Karpas-422 (cell line): ENCODE measurements around the gene CNKSR2. TPM values are rescaled to one million over a fixed set of nuclear protein-coding genes. Genes with fewer than 3 reads are reported as not detected.
"Not testable (repeated sequence)": the region's sequence is repeated elsewhere in the genome, so short reads cannot be mapped to it uniquely, and the experiment has no call there.

Experiments used
- DNase-seq: peaks from one replicate; pipeline ENCODE4 v3.0.0-alpha.2; 2015
- H2AFZ ChIP-seq: fragments of 200-600 bp; sonication (generic); 2 replicates; pipeline ENCODE4 v1.6.1; 2014; ENCODE audit warnings: antibody characterized with exemption, low read length, mixed read lengths
- H3K27ac ChIP-seq: fragments of 200-600 bp; sonication (generic); 2 replicates; pipeline ENCODE4 v1.5.1; 2014; ENCODE audit warnings: mild to moderate bottlenecking, low read length, moderate library complexity
- H3K27me3 ChIP-seq: fragments of 200-600 bp; sonication (generic); 2 replicates; pipeline ENCODE4 v1.6.1; 2014; ENCODE audit warnings: low read length, mixed read lengths
- H3K36me3 ChIP-seq: fragments of 200-600 bp; sonication (generic); 2 replicates; pipeline ENCODE4 v1.6.1; 2014; ENCODE audit warnings: low read length, mixed read lengths; ENCODE audit not compliant: insufficient read depth
- H3K4me1 ChIP-seq: fragments of 200-600 bp; sonication (generic); 2 replicates; pipeline ENCODE4 v1.6.1; 2014; ENCODE audit warnings: mild to moderate bottlenecking, low read length, mixed read lengths
- H3K4me2 ChIP-seq: fragments of 200-600 bp; sonication (generic); 2 replicates; pipeline ENCODE4 v1.6.1; 2014; ENCODE audit warnings: low read length, low read depth, mild to moderate bottlenecking; ENCODE audit not compliant: poor library complexity, severe bottlenecking
- H3K4me3 ChIP-seq: fragments of 200-600 bp; sonication (generic); 2 replicates; pipeline ENCODE4 v1.5.1; 2014; ENCODE audit warnings: mild to moderate bottlenecking, antibody characterized with exemption, low read length, mixed read lengths
- H3K79me2 ChIP-seq: fragments of 200-600 bp; sonication (generic); 2 replicates; pipeline ENCODE4 v1.6.1; 2014; ENCODE audit warnings: mild to moderate bottlenecking, low read length, mixed read lengths
- H3K9ac ChIP-seq: fragments of 200-600 bp; sonication (generic); 2 replicates; pipeline ENCODE4 v1.6.0; 2014; ENCODE audit warnings: low read length
- H3K9me2 ChIP-seq: fragments of 200-600 bp; sonication (generic), shearing (Covaris generic); replicated peaks from 2 replicates; pipeline ENCODE4 v1.6.0; 2014; ENCODE audit warnings: mild to moderate bottlenecking, low read length, moderate library complexity; ENCODE audit not compliant: insufficient read depth
- H3K9me3 ChIP-seq: fragments of 300-700, 200-600 bp; sonication (generic); 2 replicates; pipeline ENCODE4 v1.6.1; 2014; ENCODE audit warnings: low read length, mixed read lengths
- H4K20me1 ChIP-seq: fragments of 200-600 bp; sonication (generic); 2 replicates; pipeline ENCODE4 v1.6.1; 2014; ENCODE audit warnings: mild to moderate bottlenecking, antibody characterized with exemption, low read length, low read depth; ENCODE audit not compliant: insufficient read depth
- total RNA-seq: library from RNA; depleted of rRNA; stranded (reverse); fragments of >200 nt; shearing (Covaris generic); gene quantifications from 2 replicates; pipeline ENCODE4 v1.2.3, GENCODE V29; 2014; ENCODE audit warnings: low replicate concordance

Gene CNKSR2
- total RNA-seq, 1 experiment from 2014 or later: not detected

DNA sequence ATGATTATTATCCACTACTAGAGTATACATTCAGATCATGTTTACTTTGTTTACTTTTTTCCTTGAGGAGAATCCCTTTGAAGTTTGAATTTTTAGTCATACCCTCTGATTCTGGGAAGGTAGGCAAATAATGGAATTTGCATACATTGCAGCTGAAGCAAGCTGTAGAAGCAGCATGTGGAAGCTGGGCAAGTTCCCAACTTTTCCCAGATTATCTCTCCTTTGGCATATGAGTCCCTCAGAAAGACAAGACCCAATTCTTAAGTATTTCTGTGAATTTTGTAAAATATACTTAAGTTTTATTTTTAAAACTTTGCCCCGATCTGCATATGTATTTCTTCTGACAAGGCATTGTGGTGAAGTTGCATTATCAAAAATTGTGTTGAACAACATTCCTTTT lies 94.9 kb downstream of the CNKSR2 start:
- no peaks in the 10 kb centered on the region for H3K9me3 ChIP-seq
- H4K20me1 ChIP-seq: no peaks in the 10 kb centered on the region

DNA sequence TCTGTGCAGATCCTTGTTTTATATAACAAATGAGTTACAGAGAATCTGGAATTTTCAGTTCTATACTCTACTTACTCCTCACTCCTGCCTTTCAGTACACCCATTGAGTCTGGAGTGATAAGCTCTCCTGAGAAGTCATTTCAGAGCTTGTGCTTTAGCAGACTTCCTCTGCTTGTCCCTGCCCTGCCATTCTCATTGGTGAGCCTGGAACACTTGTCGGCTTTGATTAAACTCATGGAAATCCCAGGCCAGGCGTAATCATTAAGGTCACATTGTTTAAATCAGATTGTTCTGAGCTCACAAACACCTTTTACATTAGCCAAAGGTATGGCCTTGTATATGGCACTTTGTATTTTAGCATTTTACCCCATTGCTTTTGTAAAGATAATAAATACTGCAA lies 102.7 kb downstream of the CNKSR2 start:
- H2AFZ ChIP-seq: no peak overlapping the region
- H3K36me3 ChIP-seq: no peaks in the 10 kb centered on the region
- no peak overlapping the region for H3K27ac ChIP-seq
- H3K9me3 ChIP-seq: no peaks in the 10 kb centered on the region
- H3K4me1 ChIP-seq: no peaks in the 10 kb centered on the region
- no peaks in the 10 kb centered on the region for H3K27me3 ChIP-seq
- H3K4me2 ChIP-seq: no peak overlapping the region
- DNase-seq: no peak
- H3K9ac ChIP-seq: no peak overlapping the region
- no peak overlapping the region for H3K4me3 ChIP-seq
- H3K9me2 ChIP-seq: no peaks in the 10 kb centered on the region
- H4K20me1 ChIP-seq: no peaks in the 10 kb centered on the region
- no peaks in the 10 kb centered on the region for H3K79me2 ChIP-seq

More for the DNA sequence above, 94.9 kb downstream of the CNKSR2 start:
- Histone ChIP-seq H3K4me2 (no peak overlapping the region), H3K4me1 (no peaks in the 10 kb centered on the region), H3K79me2 (no peaks in the 10 kb centered on the region), H3K9ac (no peak overlapping the region), H3K9me2 (no peaks in the 10 kb centered on the region), H3K4me3 (no peak overlapping the region), H3K27ac (no peak overlapping the region), H3K36me3 (no peaks in the 10 kb centered on the region), H2AFZ (no peak overlapping the region), H3K27me3 (no peaks in the 10 kb centered on the region)
- DNase-seq: no peak

DNA sequence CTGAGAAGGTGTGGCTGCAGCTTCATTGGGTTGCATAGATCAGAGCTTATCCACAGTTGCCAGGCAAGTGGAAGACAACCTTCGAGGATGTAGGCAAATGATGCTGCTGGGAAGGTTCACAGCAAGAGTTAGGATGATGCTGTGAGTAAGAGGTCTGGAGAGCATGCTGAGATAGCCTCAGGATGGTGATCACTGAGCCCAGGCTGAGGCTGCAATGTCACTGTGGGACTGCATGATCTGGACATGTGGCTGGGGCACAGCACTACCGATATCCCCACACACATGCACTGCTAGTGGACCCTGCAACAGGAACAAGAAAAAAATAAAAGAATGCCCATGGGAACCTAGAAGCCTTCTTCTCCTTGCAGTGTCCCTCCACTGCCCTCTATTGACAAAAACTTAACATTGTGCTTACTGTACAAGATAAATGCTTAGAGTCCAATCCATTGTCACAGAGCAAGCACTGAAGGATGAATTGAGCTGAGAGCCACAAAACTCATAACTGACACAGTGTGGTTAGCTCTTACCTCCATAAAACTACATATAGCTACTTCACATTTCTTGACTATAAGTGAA lies 105.6 kb downstream of the CNKSR2 start:
- H3K27me3 ChIP-seq: no peaks in the 10 kb centered on the region
- no peaks in the 10 kb centered on the region for H3K79me2 ChIP-seq
- no peak overlapping the region for H3K4me3 ChIP-seq
- no peak overlapping the region for H2AFZ ChIP-seq
- no peaks in the 10 kb centered on the region for H3K4me1 ChIP-seq
- no peak overlapping the region for H3K4me2 ChIP-seq
- DNase-seq: peak; percentile 82
- no peak overlapping the region for H3K27ac ChIP-seq
- H3K9me3 ChIP-seq: no peaks in the 10 kb centered on the region
- H3K9me2 ChIP-seq: no peaks in the 10 kb centered on the region
- no peak overlapping the region for H3K9ac ChIP-seq
- H4K20me1 ChIP-seq: no peaks in the 10 kb centered on the region
- H3K36me3 ChIP-seq: no peaks in the 10 kb centered on the region

DNA sequence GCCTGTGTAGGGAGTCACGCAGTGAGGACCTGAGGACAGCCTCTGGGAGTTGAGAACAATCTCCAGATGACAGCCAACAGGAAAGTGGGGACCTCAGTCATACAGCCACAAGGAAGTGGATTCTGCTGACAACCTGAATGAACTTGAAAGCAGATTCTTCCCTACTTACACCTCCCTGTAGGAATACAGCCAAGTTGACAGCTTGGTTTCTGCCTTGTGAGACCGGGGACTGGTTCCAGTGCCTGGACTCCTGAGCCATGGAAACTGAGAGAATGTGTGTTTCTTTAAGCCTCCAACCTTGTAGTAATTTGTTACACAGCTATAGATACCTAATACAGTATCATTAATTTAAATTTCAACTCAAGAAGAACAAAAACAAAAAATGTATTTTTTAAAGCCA lies 107.5 kb downstream of the CNKSR2 start:
- Histone ChIP-seq H3K79me2 (no peaks in the 10 kb centered on the region), H3K9ac (no peak overlapping the region), H3K36me3 (no peaks in the 10 kb centered on the region), H3K4me2 (no peak overlapping the region), H3K4me3 (no peak overlapping the region), H3K9me3 (no peaks in the 10 kb centered on the region), H2AFZ (no peak overlapping the region), H3K9me2 (no peaks in the 10 kb centered on the region), H3K4me1 (no peaks in the 10 kb centered on the region), H3K27me3 (no peaks in the 10 kb centered on the region), H3K27ac (no peak overlapping the region), H4K20me1 (no peaks in the 10 kb centered on the region)
- DNase-seq: no peak

DNA sequence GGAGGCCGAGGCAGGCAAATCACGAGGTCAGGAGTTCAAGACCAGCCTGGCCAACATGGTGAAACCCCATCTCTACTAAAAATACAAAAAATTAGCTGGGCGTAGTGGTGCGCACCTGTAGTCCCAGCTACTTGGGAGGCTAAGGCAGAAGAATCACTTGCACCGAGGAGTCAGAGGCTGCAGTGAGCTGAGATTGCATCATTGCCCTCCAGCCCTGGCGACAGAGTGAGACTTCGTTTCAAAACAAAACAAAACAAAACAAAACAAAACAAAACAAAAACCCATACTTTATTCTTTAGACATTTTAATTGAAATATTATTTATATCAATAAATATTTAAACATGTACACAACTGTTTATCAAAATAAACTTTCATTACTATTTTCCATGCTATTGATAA lies 109.8 kb downstream of the CNKSR2 start:
- H2AFZ ChIP-seq, H3K27me3 ChIP-seq, H3K9ac ChIP-seq, H3K9me3 ChIP-seq, H4K20me1 ChIP-seq, H3K4me2 ChIP-seq, H3K79me2 ChIP-seq, H3K4me3 ChIP-seq, H3K4me1 ChIP-seq, H3K36me3 ChIP-seq, H3K9me2 ChIP-seq, H3K27ac ChIP-seq, DNase-seq: not testable (repeated sequence)

GRCh38 chrX:21487832-21488231 lies 113.6 kb downstream of the CNKSR2 start:
- DNase-seq: no peak
- H3K27me3 ChIP-seq: no peaks in the 10 kb centered on the region
- no peak overlapping the region for H3K4me3 ChIP-seq
- no peak overlapping the region for H3K4me2 ChIP-seq
- H3K27ac ChIP-seq: no peak overlapping the region
- no peaks in the 10 kb centered on the region for H3K9me2 ChIP-seq
- no peaks in the 10 kb centered on the region for H3K9me3 ChIP-seq
- no peak overlapping the region for H3K9ac ChIP-seq
- H3K36me3 ChIP-seq: no peaks in the 10 kb centered on the region
- no peak overlapping the region for H2AFZ ChIP-seq
- no peaks in the 10 kb centered on the region for H3K4me1 ChIP-seq
- H3K79me2 ChIP-seq: no peaks in the 10 kb centered on the region
- H4K20me1 ChIP-seq: no peaks in the 10 kb centered on the region

- Histone ChIP-seq H3K4me1 (no peaks in the 10 kb centered on the region), H3K4me3 (no peak overlapping the region)
- DNase-seq: no peak
These were observed 116.1 kb downstream of the CNKSR2 start for GRCh38 chrX:21490341-21490740.

GRCh38 chrX:21493226-21493830 lies 119.1 kb downstream of the CNKSR2 start:
- Histone ChIP-seq H3K9ac (no peak overlapping the region), H3K27me3 (no peaks in the 10 kb centered on the region), H3K4me3 (no peak overlapping the region), H3K27ac (no peak overlapping the region), H3K9me3 (no peaks in the 10 kb centered on the region), H3K36me3 (no peaks in the 10 kb centered on the region), H3K4me2 (no peak overlapping the region), H2AFZ (no peak overlapping the region), H3K4me1 (no peaks in the 10 kb centered on the region), H3K9me2 (no peaks in the 10 kb centered on the region), H3K79me2 (no peaks in the 10 kb centered on the region), H4K20me1 (no peaks in the 10 kb centered on the region)
- no peak for DNase-seq

More at GRCh38 chrX:21490341-21490740, 116.1 kb downstream of the CNKSR2 start:
- Histone ChIP-seq H3K9me2 (no peaks in the 10 kb centered on the region), H3K9ac (no peak overlapping the region), H3K27ac (no peak overlapping the region), H3K4me2 (no peak overlapping the region), H2AFZ (no peak overlapping the region), H4K20me1 (no peaks in the 10 kb centered on the region), H3K36me3 (no peaks in the 10 kb centered on the region), H3K27me3 (no peaks in the 10 kb centered on the region), H3K9me3 (no peaks in the 10 kb centered on the region), H3K79me2 (no peaks in the 10 kb centered on the region)
